ENCODE measurements around the gene FCHSD2.
"Not testable (repeated sequence)": the region's sequence is repeated elsewhere in the genome, so short reads cannot be mapped to it uniquely, and the experiment has no call there.

Gene FCHSD2

GRCh38 chr11:73135346-73136284 is 6.5 kb downstream of the FCHSD2 start:
- DNase-seq (ENCODE audit: extremely low read depth, low read depth) = no peak
- TF ChIP-seq CTCF (IDR thresholded peaks at IDR 0.05; ENCODE audit: low read depth, low read length) = no peak

GRCh38 chr11:73132349-73132748 is 9.8 kb downstream of the FCHSD2 start:
- not testable (repeated sequence) for DNase-seq (ENCODE audit: extremely low read depth, low read depth)

- TF ChIP-seq CTCF (IDR thresholded peaks at IDR 0.05; ENCODE audit: low read depth, low read length) = no peak
- no peak for DNase-seq (ENCODE audit: extremely low read depth, low read depth)
These were observed 11.9 kb downstream of the FCHSD2 start for GRCh38 chr11:73130181-73130580.

- TF ChIP-seq CTCF (IDR thresholded peaks at IDR 0.05; ENCODE audit: low read depth, low read length) = no peak
- no peak for DNase-seq (ENCODE audit: extremely low read depth, low read depth)
These were observed 12.9 kb downstream of the FCHSD2 start for GRCh38 chr11:73129198-73129597.

- TF ChIP-seq CTCF (IDR thresholded peaks at IDR 0.05; ENCODE audit: low read depth, low read length) = no peak
- no peak for DNase-seq (ENCODE audit: extremely low read depth, low read depth)
These were observed 15.2 kb downstream of the FCHSD2 start for GRCh38 chr11:73126804-73127480.

GRCh38 chr11:73124800-73125199 is 17.3 kb downstream of the FCHSD2 start:
- no peak for TF ChIP-seq CTCF (IDR thresholded peaks at IDR 0.05; ENCODE audit: low read depth, low read length)
- DNase-seq (ENCODE audit: extremely low read depth, low read depth) = no peak

- not testable (repeated sequence) for DNase-seq (ENCODE audit: extremely low read depth, low read depth)
These were observed 18.2 kb downstream of the FCHSD2 start for GRCh38 chr11:73123892-73124291.

- DNase-seq (ENCODE audit: extremely low read depth, low read depth) = no peak
- TF ChIP-seq CTCF (IDR thresholded peaks at IDR 0.05; ENCODE audit: low read depth, low read length) = no peak
These were observed 20.4 kb downstream of the FCHSD2 start for GRCh38 chr11:73121692-73122091.

Data from AG09319 (cell line).